ENCODE measurements around the gene TNNT2. TPM values are rescaled to one million over a fixed set of nuclear protein-coding genes. Genes with fewer than 3 reads are reported as not detected.

Gene TNNT2
- total and polyA plus RNA-seq, 2 of the 13 experiments (the other 11 are each of a cell fraction or from before 2014, with no cell fraction given), result 0.20 to 0.63 TPM

GRCh38 chr1:201386208-201386607 lies 8.7 kb upstream of the TNNT2 start:
- BruUV-seq (replicated peaks), result no TSS peak
- TF ChIP-seq ZHX2 (IDR thresholded peaks at IDR 0.05; ENCODE audit: low read depth), result no peak
- TF ChIP-seq ZHX2 (CRISPR knock-in tag; IDR thresholded peaks at IDR 0.05; ENCODE audit: borderline replicate concordance), result no peak
- no peak for TF ChIP-seq CREB1 (IDR thresholded peaks at IDR 0.05)
- no peak for TF ChIP-seq CREB1 (CRISPR knock-in tag; IDR thresholded peaks at IDR 0.05)
- no peak for TF ChIP-seq GATAD1 (CRISPR knock-in tag; IDR thresholded peaks at IDR 0.05)
- TF ChIP-seq NBN (conservative IDR thresholded peaks at IDR 0.05), result no peak
- TF ChIP-seq ZBTB8A (CRISPR knock-in tag; IDR thresholded peaks at IDR 0.05; ENCODE audit: borderline replicate concordance, low read depth), result no peak
- no peak for TF ChIP-seq TFAP4 (IDR thresholded peaks at IDR 0.05; ENCODE audit: borderline replicate concordance, low read depth)
- TF ChIP-seq KMT2A (CRISPR knock-in tag; IDR thresholded peaks at IDR 0.05), result no peak
- TF ChIP-seq MLX (CRISPR knock-in tag; IDR thresholded peaks at IDR 0.05), result no peak
- no peak for TF ChIP-seq TIGD3 (CRISPR knock-in tag; IDR thresholded peaks at IDR 0.05; ENCODE audit: borderline replicate concordance)
- no peak for TF ChIP-seq SALL2 (CRISPR knock-in tag; IDR thresholded peaks at IDR 0.05)
- TF ChIP-seq FOXA1 (IDR thresholded peaks at IDR 0.05), result no peak
- no peak for TF ChIP-seq FOXA1 (CRISPR knock-in tag; IDR thresholded peaks at IDR 0.05)
- no peak for TF ChIP-seq ZSCAN22 (CRISPR knock-in tag; IDR thresholded peaks at IDR 0.05)
- no peak for TF ChIP-seq NCOA2 (CRISPR knock-in tag; IDR thresholded peaks at IDR 0.05)
- no peaks in the 10 kb centered on the region for H3K79me2 ChIP-seq (ENCODE audit: insufficient read depth, low read length)
- POLR2A ChIA-PET, result interaction anchor here (1.4 to 2.0 kb wide), 2 partner anchors 11 to 19 kb away, joined by 7 to 18 read pairs; no protein-coding TSS in a partner anchor
- no peak overlapping the region for H3K27ac ChIP-seq (ENCODE audit: extremely low read length, insufficient read depth, low read length)
- WGBS (ENCODE audit: low lambda C conversion rate), result 100% methylated on average over 2 of the region's 8 CpGs
- intact Hi-C loops (cut with micrococcal nuclease; ENCODE audit: unreplicated experiment), result no loop called here
- H3K36me3 ChIP-seq (replicated peaks in 1 of 2; ENCODE audit: control insufficient read depth in 1 of 2, insufficient read depth in 2 of 2, low read length in 2 of 2), result peaks cover 13 to 46% of the 10 kb centered on the region in 2 experiments; a peak in 4 of 5 replicates
- no peak overlapping the region for H3K9ac ChIP-seq (ENCODE audit: insufficient read depth, low read depth, low read length)
- no peak for DNase-seq (ENCODE audit: low spot score)
- CTCF ChIA-PET (ENCODE audit: low intra/inter-chr PET ratio, low total read pairs), result interaction anchor here (1.4 to 3.8 kb wide), 2 partner anchors 22 to 127 kb away, joined by 3 to 65 read pairs; no protein-coding TSS in a partner anchor
- H3K4me3 ChIP-seq (replicated peaks in 1 of 3; ENCODE audit: insufficient read depth in 1 of 3, low read depth in 2 of 3, low read length in 3 of 3), result no peak overlapping the region
- no peak for FAIRE-seq
- in situ Hi-C loops (cut with HindIII; ENCODE audit: extremely low pct_ligation_motif_present, low pct_unique_long_range_greater_than_20kb), result no loop called here
- no peaks in the 10 kb centered on the region for H4K20me1 ChIP-seq (ENCODE audit: insufficient read depth, low read length)
- no peaks in the 10 kb centered on the region for H3K9me3 ChIP-seq (ENCODE audit: low read length)
- ATAC-seq, result no peak
- no peak overlapping the region for H3K4me2 ChIP-seq (ENCODE audit: low read depth, low read length)
- H3K4me1 ChIP-seq (ENCODE audit: insufficient read depth, low read length), result no peaks in the 10 kb centered on the region
- no peak overlapping the region for H2AFZ ChIP-seq (ENCODE audit: low read length)
- H3K27me3 ChIP-seq (ENCODE audit: control insufficient read depth in 1 of 2, insufficient read depth in 2 of 2, low read length in 2 of 2), result no peaks in the 10 kb centered on the region
